ENCODE results near the gene CEP68.

Gene CEP68

GRCh38 chr2:65061146-65061909 lies 5.1 kb downstream of the CEP68 start:
- DNase-seq, result no peak

- no peak for DNase-seq
Observed at GRCh38 chr2:65061910-65062339, 5.7 kb downstream of the CEP68 start.

- DNase-seq, result no peak
Observed at GRCh38 chr2:65062843-65063825, 6.9 kb downstream of the CEP68 start.

DNA sequence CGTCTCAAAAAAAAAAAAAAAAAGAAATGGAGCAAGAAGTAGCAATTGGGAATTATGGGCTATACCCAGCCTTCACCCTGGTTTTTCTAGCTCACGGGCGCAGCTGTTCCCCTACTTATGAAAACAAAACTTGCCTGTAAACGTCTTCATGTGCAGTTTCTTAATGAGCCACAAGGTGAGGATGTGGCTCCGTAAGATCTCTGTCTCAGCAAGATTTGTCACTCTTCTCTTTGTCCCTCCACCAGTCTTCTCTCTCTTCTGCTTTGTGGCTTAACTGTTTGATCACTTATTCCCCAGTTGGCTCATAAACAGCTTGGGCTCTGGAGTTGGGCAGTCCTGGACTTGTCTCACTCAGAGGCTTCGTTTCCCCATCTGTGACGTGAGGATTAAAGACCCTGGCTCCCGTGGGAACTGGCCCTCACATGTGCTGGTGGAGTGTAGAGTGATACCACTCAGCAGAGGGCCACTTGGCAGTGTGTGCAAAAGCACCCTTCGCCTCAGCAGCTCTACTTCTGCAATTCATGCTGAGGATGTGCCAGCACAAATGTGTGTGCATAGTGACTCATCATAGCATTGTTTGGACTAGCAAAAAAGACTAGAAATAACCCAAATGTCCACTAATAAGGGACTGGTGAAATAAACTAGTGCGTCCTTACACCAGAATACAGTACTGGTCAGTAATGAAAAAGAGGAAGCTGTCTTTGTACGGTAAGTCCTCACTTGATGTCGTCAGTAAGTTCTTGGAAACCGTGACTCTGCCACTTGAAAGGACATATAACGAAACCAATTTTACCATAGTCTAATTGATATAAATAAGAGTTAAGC lies 8.7 kb downstream of the CEP68 start:
- DNase-seq, result peak; percentile 11

DNA sequence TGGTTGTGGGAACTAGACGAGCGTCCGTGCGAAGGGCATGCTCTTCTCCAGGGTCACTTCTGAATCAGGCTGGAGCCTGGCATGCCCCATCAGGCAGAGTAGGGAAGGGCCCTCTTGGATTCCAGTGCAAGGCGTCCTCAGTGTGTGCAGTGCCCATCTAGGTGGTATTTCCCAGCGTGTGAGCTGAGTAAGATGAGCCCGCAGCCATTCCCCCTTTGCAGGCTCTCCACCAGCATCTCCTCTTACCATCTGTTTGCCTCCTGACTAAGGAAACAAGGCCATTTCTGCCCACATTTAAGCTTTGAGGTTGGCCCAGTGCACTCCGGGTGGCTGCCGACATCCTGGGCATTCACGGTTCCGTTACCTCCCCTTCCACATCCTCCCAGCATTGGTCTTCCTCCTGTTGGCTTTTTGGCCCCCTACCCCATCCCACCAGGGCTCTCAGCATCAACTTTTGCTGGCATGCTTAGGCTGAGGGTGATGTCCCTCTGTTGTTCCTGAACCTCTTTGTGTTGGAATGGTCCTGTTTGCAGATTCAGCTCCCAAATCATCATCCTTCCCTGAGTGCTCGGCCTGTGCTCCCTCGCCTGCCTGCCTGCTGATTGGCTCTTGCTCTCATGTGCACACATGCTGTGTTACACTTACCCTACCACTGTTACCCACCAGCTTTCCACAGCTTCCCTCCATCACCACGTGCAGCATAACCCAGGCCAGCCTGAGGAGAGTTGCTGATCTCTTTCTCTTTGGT lies 11.8 kb downstream of the CEP68 start:
- no peak for DNase-seq

DNA sequence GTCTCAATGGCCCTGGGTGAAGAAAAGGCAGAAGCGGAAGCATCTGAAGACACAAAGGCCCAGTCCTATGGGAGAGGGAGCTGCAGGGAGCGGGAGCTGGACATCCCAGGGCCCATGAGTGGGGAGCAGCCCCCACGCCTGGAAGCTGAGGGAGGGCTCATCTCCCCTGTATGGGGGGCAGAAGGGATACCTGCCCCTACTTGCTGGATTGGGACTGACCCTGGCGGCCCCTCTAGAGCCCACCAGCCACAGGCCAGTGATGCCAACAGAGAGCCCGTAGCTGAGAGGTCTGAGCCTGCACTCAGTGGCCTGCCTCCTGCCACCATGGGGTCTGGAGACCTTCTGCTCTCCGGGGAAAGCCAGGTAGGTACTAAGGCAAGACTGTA lies 13.2 kb downstream of the CEP68 start:
- DNase-seq, result no peak

DNA sequence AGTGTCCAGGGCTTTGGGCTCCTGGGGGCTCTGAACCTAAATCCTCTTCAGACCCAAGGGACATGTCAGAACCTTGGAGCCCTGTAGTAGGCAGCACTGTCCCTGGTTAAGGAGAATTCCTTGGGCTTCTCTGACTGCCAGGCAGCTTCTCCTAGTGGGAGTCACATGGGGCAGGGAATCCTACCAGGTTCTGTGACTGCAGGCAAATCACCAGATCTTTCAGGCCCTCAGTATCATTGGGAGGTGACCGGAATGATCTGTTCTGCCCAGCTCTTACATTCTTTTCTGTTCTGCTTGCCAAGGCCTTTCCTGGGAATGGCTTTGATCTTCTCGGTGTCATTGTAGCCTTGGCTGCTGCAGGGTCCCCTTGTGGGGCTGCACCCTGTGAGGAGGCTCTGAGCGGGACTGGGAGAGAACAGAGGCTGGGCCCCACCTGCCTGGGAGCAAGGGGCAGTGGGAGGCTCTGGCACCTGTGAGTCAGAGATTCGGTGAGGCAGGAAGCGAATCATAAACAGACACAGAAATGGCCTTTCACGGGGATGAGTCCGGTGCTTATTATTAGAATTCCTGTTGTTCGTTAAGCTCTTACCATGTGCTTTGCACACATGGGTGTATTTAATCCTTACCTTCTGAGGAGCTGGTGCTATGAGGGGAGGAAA lies 14.1 kb downstream of the CEP68 start:
- no peak for DNase-seq

GRCh38 chr2:65070856-65071255 lies 14.6 kb downstream of the CEP68 start:
- DNase-seq, result no peak

DNA sequence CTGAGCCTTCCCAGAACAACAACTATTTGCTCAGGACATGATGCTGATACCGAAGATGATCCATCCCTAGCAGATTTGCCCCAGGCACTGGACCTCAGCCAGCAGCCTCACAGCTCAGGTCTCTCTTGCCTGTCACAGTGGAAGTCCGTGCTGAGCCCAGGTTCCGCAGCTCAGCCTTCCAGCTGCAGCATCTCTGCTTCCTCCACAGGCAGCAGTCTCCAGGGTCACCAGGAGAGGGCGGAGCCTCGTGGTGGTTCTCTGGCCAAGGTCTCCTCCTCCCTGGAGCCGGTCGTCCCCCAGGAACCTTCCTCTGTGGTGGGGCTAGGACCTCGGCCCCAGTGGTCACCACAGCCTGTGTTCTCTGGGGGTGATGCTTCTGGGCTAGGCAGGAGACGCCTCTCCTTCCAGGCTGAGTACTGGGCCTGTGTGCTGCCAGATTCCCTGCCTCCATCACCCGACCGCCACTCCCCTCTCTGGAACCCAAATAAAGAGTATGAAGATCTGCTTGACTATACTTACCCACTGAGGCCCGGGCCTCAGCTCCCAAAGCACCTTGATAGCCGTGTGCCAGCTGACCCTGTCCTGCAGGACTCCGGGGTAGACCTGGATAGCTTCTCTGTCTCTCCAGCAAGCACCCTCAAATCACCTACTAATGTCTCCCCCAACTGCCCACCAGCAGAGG lies 15.4 kb downstream of the CEP68 start:
- no peak for DNase-seq

GRCh38 chr2:65072181-65072970 lies 16.2 kb downstream of the CEP68 start:
- no peak for DNase-seq

DNA sequence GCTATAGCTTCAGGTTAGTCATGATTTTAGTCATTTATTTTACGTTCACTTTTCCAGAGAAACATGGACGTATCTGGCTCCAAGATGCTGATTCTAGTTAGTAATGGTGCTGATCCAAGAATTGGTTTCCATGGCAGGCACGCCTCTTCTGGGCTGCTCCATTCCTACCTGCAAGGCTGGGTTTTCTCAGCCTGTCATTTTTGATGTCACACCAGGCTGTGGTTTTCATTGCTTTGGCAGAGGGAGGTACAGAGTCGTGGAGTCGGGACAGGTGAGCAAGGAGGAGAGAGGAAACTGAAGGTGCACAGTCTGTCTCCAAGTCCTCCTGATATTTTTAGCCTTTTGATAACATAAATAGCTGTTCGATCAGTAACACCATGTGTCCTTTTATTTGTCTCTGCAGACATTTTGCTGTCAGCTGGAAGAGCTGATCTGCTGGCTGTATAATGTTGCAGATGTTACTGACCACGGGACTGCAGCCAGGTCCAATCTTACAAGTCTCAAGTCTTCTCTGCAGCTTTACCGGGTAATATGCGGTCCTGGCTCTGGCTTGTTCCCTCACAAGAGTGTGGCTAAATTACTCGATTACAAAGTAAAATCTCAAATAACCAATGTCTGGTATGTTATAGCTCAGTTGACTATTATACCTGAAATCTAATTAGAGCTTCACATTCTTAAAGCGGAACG lies 17.8 kb downstream of the CEP68 start:
- DNase-seq, result no peak

DNA sequence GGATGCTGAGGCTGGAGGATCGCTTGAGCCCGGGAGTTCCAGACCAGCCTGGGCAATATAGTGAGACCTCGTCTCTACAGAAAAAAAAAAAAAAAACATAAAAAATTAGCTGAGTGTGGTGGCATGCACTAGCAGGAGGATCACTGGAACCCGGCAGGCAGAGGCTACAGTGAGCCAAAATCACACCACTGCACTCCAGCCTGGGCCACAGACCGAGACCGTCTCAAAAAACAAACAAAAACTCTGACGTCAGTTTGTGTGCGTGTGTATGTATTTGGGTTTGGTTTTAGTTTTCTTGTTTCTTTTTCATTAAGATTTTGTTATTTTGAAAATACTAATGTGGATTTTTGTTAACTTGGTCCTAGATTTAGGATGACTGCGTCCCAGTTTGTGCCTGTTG lies 19.0 kb downstream of the CEP68 start:
- no peak for DNase-seq

DNA sequence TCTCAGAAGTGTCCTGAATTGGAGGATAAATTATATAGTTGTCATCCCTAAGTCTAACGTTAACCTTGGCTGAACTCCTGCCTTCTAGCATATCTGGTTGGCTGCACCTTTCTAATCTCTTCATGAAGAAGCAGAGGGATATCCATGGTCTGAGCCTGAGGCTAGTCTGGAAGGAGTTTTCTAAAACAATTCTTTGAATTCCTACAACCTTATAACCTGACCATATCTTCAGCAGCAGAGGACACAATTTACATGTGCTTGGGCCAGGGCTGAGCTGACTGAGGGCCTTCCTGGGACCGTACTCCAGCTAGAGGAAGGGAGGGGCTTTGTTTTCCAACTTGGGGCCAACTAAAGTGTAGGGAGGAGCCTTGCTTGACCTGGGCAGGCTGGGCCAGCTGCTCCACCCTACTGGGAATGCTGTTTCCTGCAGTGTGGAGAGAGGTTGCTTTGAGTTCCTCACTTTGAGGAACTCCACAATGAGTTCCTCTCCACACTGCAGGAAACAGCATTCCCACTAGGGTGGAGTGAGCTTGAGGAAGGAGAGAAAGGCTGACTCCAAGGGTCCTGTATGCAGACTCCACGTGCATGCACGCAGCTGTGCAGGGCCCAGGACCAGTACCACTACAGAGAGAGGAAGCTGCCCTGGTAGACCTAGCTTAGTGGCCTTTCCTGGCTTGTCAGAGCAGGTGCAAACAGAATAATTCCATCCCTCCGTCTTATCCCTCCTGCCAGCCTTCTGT lies 19.6 kb downstream of the CEP68 start:
- no peak for DNase-seq

DNA sequence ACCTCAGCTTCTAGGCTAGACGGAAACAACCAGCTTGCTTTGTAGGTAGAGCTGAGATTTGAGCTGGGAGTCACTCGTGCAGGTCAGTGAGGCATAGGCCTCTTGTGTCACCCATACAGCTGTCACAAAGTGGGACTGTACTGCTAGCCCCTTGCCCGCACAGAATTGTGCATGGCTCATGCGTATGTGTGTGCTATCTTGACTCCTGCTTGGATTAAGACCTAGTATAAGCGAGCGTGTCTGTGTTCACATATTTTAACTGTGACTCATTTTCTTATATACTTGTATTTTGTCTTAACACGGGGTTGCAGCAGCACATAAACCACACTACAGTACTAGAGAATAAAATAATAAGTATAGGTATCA lies 20.1 kb downstream of the CEP68 start:
- DNase-seq, result no peak

DNA sequence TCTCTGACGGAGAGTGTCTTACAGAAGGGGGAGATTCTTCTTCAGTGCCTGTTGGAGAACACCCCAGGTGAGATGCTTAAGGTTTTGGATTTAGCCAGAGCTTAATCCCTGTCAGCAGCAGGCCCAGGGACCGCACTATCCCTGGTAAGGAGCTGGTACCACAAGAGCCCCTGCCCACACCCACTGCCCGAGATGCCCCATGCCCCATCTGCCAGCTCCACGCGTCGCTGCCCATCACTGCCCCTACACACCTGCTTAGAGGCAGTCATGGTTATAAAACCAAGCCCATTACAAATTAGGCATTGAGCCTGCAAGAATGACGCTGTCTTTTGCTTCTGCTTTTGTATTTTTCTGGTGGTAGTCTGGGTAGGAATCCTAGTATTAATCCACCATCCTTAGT lies 21.7 kb downstream of the CEP68 start:
- DNase-seq, result no peak

- DNase-seq, result no peak
Observed at GRCh38 chr2:65079017-65079416, 22.8 kb downstream of the CEP68 start.

- no peak for DNase-seq
Observed at GRCh38 chr2:65081232-65081685, 25.0 kb downstream of the CEP68 start.

- no peak for DNase-seq
Observed at GRCh38 chr2:65085148-65085547, 28.9 kb downstream of the CEP68 start.

DNA sequence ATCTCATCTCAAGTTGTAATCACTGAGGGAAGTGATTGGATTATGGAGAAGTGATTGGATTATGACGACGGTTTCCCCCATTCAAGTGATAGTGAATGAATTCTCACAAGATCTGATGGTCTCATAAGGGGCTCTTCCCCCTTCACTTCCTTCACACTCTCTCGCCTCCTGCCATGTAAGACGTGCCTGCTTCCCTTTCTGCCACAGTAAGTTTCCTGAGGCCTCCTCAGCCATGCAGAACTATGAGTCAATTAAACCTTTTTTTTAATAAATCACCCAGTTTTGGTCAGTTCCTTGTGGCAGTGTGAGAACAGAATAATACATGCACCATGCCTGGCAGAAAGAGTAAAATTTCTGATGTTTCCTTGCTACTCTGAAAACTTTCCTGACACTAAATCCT lies 36.6 kb downstream of the CEP68 start:
- DNase-seq, result no peak
